NCI-H2081 treated with DMSO at 0.1 percent for 48 hours (cell line): ENCODE measurements around the gene PDP2.
"Not testable (repeated sequence)": the region's sequence is repeated elsewhere in the genome, so short reads cannot be mapped to it uniquely, and the experiment has no call there.

Source experiments
- DNase-seq: peaks from one replicate; lab custom pipeline; 2025; lab: John Stamatoyannopoulos, UW

Gene PDP2

GRCh38 chr16:66919569-66920298 lies 39.4 kb downstream of the PDP2 start:
- no peak for DNase-seq

GRCh38 chr16:66920299-66920590 lies 39.9 kb downstream of the PDP2 start:
- no peak for DNase-seq

- no peak for DNase-seq
These were observed 40.8 kb downstream of the PDP2 start for GRCh38 chr16:66920924-66921680.

GRCh38 chr16:66921729-66922450 lies 41.6 kb downstream of the PDP2 start:
- no peak for DNase-seq

GRCh38 chr16:66923247-66923731 lies 43.0 kb downstream of the PDP2 start:
- DNase-seq: no peak

- DNase-seq: no peak
These were observed 43.6 kb downstream of the PDP2 start for GRCh38 chr16:66923866-66924265.

GRCh38 chr16:66924527-66925321 lies 44.4 kb downstream of the PDP2 start:
- no peak for DNase-seq

GRCh38 chr16:66925322-66925840 lies 45.1 kb downstream of the PDP2 start, which contains the start of gene RRAD:
Gene RRAD (minus strand): TSS chr16:66925535. CDS start chr16:66925179, 356 bp downstream.
- DNase-seq: no peak

- DNase-seq: no peak
These were observed 46.0 kb downstream of the PDP2 start for GRCh38 chr16:66926171-66926947.

- no peak for DNase-seq
These were observed 46.7 kb downstream of the PDP2 start for GRCh38 chr16:66926961-66927436.

GRCh38 chr16:66927918-66928649 lies 47.8 kb downstream of the PDP2 start:
- DNase-seq: no peak

GRCh38 chr16:66928702-66929388 lies 48.5 kb downstream of the PDP2 start:
- DNase-seq: no peak

- no peak for DNase-seq
These were observed 49.9 kb downstream of the PDP2 start for GRCh38 chr16:66930189-66930588.

GRCh38 chr16:66931665-66932064 lies 51.4 kb downstream of the PDP2 start:
- DNase-seq: no peak

GRCh38 chr16:66932076-66932475 lies 51.8 kb downstream of the PDP2 start:
- DNase-seq: no peak

GRCh38 chr16:66933776-66934137 lies 53.4 kb downstream of the PDP2 start:
- no peak for DNase-seq

- DNase-seq: no peak
These were observed 54.0 kb downstream of the PDP2 start, which contains the start of gene CIAO2B for GRCh38 chr16:66934138-66934838. Gene CIAO2B (minus strand): TSS chr16:66934402. CDS start chr16:66934364, 38 bp downstream.

- DNase-seq: not testable (repeated sequence)
These were observed 54.6 kb downstream of the PDP2 start for GRCh38 chr16:66934839-66935313.
